Keratinocyte (primary cell): ENCODE measurements around the gene BBS9.

Experiments used
- CTCF ChIP-seq, 3 experiments: IDR thresholded peaks in 1 of 3; conservative IDR thresholded peaks in 1 of 3; optimal IDR thresholded peaks in 1 of 3; 2 replicates in 2 of 3; 3 replicates in 1 of 3; pipeline versions ENCODE3 to v1.5.1; 2011; ENCODE audit warnings: low read length in 3 of 3, mild to moderate bottlenecking in 3 of 3, moderate library complexity in 2 of 3, control low read depth in 1 of 3, inconsistent platforms in 1 of 3; ENCODE audit not compliant: insufficient read depth in 2 of 3; ENCODE audit errors: extremely low read depth in 1 of 3
- EZH2 ChIP-seq: IDR thresholded peaks from one replicate; pipeline ENCODE4 v1.6.1; 2012; ENCODE audit warnings: inconsistent platforms, mild to moderate bottlenecking, low read length, moderate library complexity

GRCh38 chr7:33356336-33356735 lies 227.0 kb downstream of the BBS9 start:
- no peak for TF ChIP-seq EZH2
- no peak for TF ChIP-seq CTCF (optimal IDR thresholded peaks at IDR 0.05 in 1 of 3, IDR thresholded peaks at IDR 0.05 in 1 of 3, conservative IDR thresholded peaks at IDR 0.05 in 1 of 3; ENCODE audit: extremely low read depth in 1 of 3, insufficient read depth in 2 of 3, low read length in 3 of 3)
